Hepatocyte (in vitro differentiated cells): Measurements from ENCODE around the gene CACNA1C. TPM values are rescaled to one million over a fixed set of nuclear protein-coding genes. Genes with fewer than 3 reads are reported as not detected.

Source experiments
- DNase-seq: peaks from one replicate; pipeline ENCODE4 v3.0.0-alpha.2; 2016; ENCODE audit warnings: low spot score
- H2AFZ ChIP-seq: fragments of 200-600 bp; sonication (generic); 2 replicates; pipeline ENCODE4 v1.6.0; 2016; ENCODE audit warnings: antibody characterized with exemption, mild to moderate bottlenecking
- H3K27ac ChIP-seq: fragments of 200-600 bp; sonication (generic); 2 replicates; pipeline ENCODE4 v1.5.1; 2016; ENCODE audit warnings: mild to moderate bottlenecking
- H3K27me3 ChIP-seq: fragments of 200-600 bp; sonication (generic); 2 replicates; pipeline ENCODE4 v1.6.1; 2016
- H3K36me3 ChIP-seq: fragments of 200-600 bp; sonication (generic); replicated peaks from 2 replicates; pipeline ENCODE4 v1.5.1; 2016; ENCODE audit warnings: low read depth; ENCODE audit not compliant: insufficient read depth
- H3K4me1 ChIP-seq: fragments of 200-600 bp; sonication (generic); 2 replicates; pipeline ENCODE4 v1.5.1; 2016; ENCODE audit warnings: mild to moderate bottlenecking, moderate library complexity; ENCODE audit not compliant: insufficient read depth
- H3K4me2 ChIP-seq: fragments of 200-600 bp; sonication (generic); 2 replicates; pipeline ENCODE4 v1.6.0; 2016
- H3K4me3 ChIP-seq: fragments of 200-600 bp; sonication (generic); 2 replicates; pipeline ENCODE4 v1.5.1; 2016; ENCODE audit warnings: mild to moderate bottlenecking
- H3K79me2 ChIP-seq: fragments of 200-600 bp; sonication (generic); 2 replicates; pipeline ENCODE4 v1.6.0; 2017; ENCODE audit warnings: mild to moderate bottlenecking
- H3K9me2 ChIP-seq: fragments of 200-600 bp; sonication (generic); replicated peaks from 2 replicates; pipeline ENCODE4 v1.6.0; 2017; ENCODE audit warnings: mild to moderate bottlenecking; ENCODE audit not compliant: insufficient read depth
- H3K9me3 ChIP-seq: fragments of 200-600 bp; sonication (generic); 2 replicates; pipeline ENCODE4 v1.5.1; 2016; ENCODE audit warnings: low read depth, mild to moderate bottlenecking
- H4K20me1 ChIP-seq: fragments of 200-600 bp; sonication (generic); 2 replicates; pipeline ENCODE4 v1.6.0; 2016; ENCODE audit warnings: mild to moderate bottlenecking; ENCODE audit not compliant: insufficient read depth, poor library complexity, severe bottlenecking
- CTCF ChIP-seq: fragments of 200-600 bp; sonication (generic); IDR thresholded peaks from 2 replicates; pipeline ENCODE4 v1.5.1; 2016; ENCODE audit warnings: antibody characterized with exemption, mild to moderate bottlenecking; ENCODE audit not compliant: poor library complexity
- EZH2 ChIP-seq: fragments of 200-600 bp; sonication (generic); IDR thresholded peaks from 2 replicates; pipeline ENCODE4 v1.6.1; 2016; ENCODE audit warnings: antibody characterized with exemption, mild to moderate bottlenecking, borderline replicate concordance
- EZH2phosphoT487 ChIP-seq: fragments of 200-600 bp; sonication (generic); IDR thresholded peaks from one replicate; pipeline ENCODE4 v1.6.1; 2018; ENCODE audit warnings: antibody characterized with exemption, mild to moderate bottlenecking, low read depth, moderate library complexity; ENCODE audit not compliant: unreplicated experiment, severe bottlenecking
- WGBS: methylation state at CpG from one replicate; pipeline ENCODE4 v1.1.6; 2016; ENCODE audit warnings: low lambda C conversion rate; ENCODE audit errors: missing lambda C conversion rate; 5-methylcytosine and 5-hydroxymethylcytosine counted together
- polyA plus RNA-seq: library from polyadenylated mRNA; unstranded; fragments of >200 nt; fragmentation: Nextera tagmentation; extraction: Ambion mirVana; gene quantifications from 2 replicates; pipeline ENCODE4 v1.2.1, GENCODE V29; 2016
- total RNA-seq: library from RNA; depleted of rRNA; stranded (reverse); fragments of >200 nt; gene quantifications from 2 replicates; pipeline ENCODE4 v1.2.3, GENCODE V29; 2014

Gene CACNA1C
- total and polyA plus RNA-seq, 2 experiments from 2014 or later = 3.2 to 4.0 TPM

GRCh38 chr12:2046957-2047356, 5.8 kb upstream of the CACNA1C start:
- H3K4me1 ChIP-seq = peaks cover 3% of the 10 kb centered on the region
- no peak overlapping the region for H2AFZ ChIP-seq
- peaks cover 10% of the 10 kb centered on the region for H3K27me3 ChIP-seq
- H3K36me3 ChIP-seq = no peaks in the 10 kb centered on the region
- no peak for DNase-seq
- H3K27ac ChIP-seq = no peak overlapping the region
- no peaks in the 10 kb centered on the region for H3K79me2 ChIP-seq
- no peaks in the 10 kb centered on the region for H4K20me1 ChIP-seq
- TF ChIP-seq EZH2phosphoT487 (no peak), CTCF (no peak), EZH2 (no peak)
- no peaks in the 10 kb centered on the region for H3K9me3 ChIP-seq
- H3K4me2 ChIP-seq = no peak overlapping the region
- H3K9me2 ChIP-seq = no peaks in the 10 kb centered on the region
- WGBS = 90% methylated on average over 4 of the region's 4 CpGs
- no peak overlapping the region for H3K4me3 ChIP-seq

- TF ChIP-seq EZH2phosphoT487 (no peak), EZH2 (no peak), CTCF (no peak)
- 85% methylated on average over 7 of the region's 7 CpGs for WGBS
- Histone ChIP-seq H3K27me3 (peaks cover 10% of the 10 kb centered on the region), H3K36me3 (no peaks in the 10 kb centered on the region), H2AFZ (no peak overlapping the region), H3K9me3 (no peaks in the 10 kb centered on the region), H3K9me2 (no peaks in the 10 kb centered on the region), H3K4me1 (peaks cover 3% of the 10 kb centered on the region), H3K4me2 (no peak overlapping the region), H4K20me1 (no peaks in the 10 kb centered on the region), H3K4me3 (no peak overlapping the region), H3K27ac (no peak overlapping the region), H3K79me2 (no peaks in the 10 kb centered on the region)
- no peak for DNase-seq
Observed at GRCh38 chr12:2047752-2048151, 5.0 kb upstream of the CACNA1C start.

- TF ChIP-seq EZH2 (no peak), EZH2phosphoT487 (no peak), CTCF (no peak)
- no peaks in the 10 kb centered on the region for H4K20me1 ChIP-seq
- no peak overlapping the region for H3K4me3 ChIP-seq
- peak overlapping the region; percentile 44 for H3K4me2 ChIP-seq
- 75% methylated on average over 8 of the region's 8 CpGs for WGBS
- no peaks in the 10 kb centered on the region for H3K36me3 ChIP-seq
- peaks cover 13% of the 10 kb centered on the region for H3K27me3 ChIP-seq
- H3K79me2 ChIP-seq = no peaks in the 10 kb centered on the region
- DNase-seq = peak; percentile 51
- H3K9me3 ChIP-seq = no peaks in the 10 kb centered on the region
- H3K27ac ChIP-seq = peak overlapping the region; percentile 41
- H2AFZ ChIP-seq = no peak overlapping the region
- H3K9me2 ChIP-seq = no peaks in the 10 kb centered on the region
- peaks cover 3% of the 10 kb centered on the region for H3K4me1 ChIP-seq
Observed at GRCh38 chr12:2049604-2050540, 2.9 kb upstream of the CACNA1C start.
